ENCODE data around the gene SYPL2. TPM values are rescaled to one million over a fixed set of nuclear protein-coding genes. Genes with fewer than 3 reads are reported as not detected.
A peak's percentile ranks its signal among the peaks of the same experiment; 100 is the strongest.
"Not testable (repeated sequence)": the region's sequence is repeated elsewhere in the genome, so short reads cannot be mapped to it uniquely, and the experiment has no call there.

SYPL2 gene
- total RNA-seq, 1 experiment from 2014 or later = 0.37 TPM

GRCh38 chr1:109466125-109466451 is 258 bp upstream of the SYPL2 start:
- in situ Hi-C loops (cut with HindIII; ENCODE audit: low pct_unique_long_range_greater_than_20kb, low sequenced_read_pairs) = no loop called here
- no peak for DNase-seq (ENCODE audit: low read depth, low spot score)

DNA sequence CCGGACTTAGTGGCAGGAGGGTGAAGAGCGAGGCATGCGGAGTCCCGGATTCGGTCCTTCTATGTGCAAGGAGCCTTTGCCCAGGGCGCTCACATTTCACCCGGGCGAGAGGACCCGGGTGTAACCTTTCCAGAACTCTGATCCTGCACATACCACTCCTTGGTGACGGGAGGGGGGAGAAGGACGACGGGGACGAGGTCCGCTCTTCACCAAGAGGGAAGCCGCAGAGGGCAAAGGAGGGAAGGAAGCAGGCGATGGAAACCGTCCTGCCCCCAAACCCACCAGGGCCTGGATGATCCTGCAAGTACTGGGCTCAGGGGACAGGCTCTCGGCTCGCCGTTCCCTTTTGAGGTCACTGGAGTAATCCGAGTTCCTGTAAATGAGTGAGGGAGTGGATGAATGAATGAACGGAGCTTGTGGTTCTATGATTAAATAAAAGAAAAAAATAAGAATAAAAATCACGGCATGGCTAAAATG is 993 bp downstream of the SYPL2 start:
- in situ Hi-C loops (cut with HindIII; ENCODE audit: low pct_unique_long_range_greater_than_20kb, low sequenced_read_pairs) = no loop called here
- no peak for DNase-seq (ENCODE audit: low read depth, low spot score)

DNA sequence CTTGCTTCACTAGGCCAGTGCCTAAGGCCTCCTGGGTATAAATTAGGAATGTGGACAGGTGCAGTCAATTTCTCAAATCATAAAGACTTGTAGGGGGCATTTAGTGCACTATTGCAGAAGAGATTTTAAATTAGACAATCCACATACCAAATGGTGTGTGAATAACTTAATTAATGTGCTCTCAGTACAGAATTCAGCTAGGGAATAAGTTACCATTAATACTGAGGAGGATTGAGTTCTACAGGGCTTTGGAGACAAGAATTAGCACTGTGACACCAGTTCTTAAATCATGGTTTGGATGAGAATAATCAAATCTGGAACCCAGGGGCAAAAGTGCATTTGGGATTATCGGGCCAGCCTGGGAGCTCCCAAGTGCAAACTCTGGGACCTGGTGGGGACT is 1.7 kb downstream of the SYPL2 start:
- DNase-seq (ENCODE audit: low read depth, low spot score) = no peak
- in situ Hi-C loops (cut with HindIII; ENCODE audit: low pct_unique_long_range_greater_than_20kb, low sequenced_read_pairs) = no loop called here

DNA sequence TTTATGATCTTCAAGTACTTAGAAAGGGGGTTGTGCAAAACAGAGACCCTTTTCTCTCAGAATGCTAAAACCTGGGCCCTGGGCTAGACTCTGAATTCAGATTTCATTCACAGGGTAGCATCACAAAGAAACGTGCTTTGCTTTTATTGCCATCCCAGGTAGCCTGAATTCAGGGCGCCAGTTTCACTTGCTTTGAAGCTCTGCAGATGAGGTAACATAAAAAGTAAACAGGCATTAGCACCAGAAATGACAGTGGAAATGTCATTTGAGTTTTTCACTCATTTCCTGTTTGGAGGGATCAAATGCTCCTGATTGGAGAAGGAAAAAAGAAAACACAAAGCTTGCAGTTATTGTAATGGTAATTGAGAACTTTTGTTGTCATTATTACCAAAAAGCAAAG is 2.6 kb downstream of the SYPL2 start:
- in situ Hi-C loops (cut with HindIII; ENCODE audit: low pct_unique_long_range_greater_than_20kb, low sequenced_read_pairs) = no loop called here
- DNase-seq (ENCODE audit: low read depth, low spot score) = no peak

DNA sequence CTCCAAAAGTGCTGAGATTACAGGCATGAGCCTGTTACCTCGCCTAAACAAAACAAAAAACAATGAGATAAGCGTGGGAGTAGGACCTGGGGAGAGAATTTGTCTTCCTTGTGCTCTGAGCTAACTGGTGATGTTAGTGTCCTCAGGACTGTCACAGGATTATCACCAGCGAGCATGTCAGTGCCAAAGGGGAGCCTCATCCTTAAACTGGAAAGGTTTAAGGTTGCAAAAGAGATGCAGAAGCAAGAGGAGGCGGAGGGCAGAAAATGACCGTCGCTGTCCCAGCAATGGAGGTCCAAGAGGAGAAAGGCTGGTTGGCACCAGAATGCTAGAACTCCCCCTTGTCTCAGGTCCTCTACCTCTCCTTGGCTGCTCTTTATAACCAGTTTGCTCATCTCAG is 3.9 kb downstream of the SYPL2 start:
- in situ Hi-C loops (cut with HindIII; ENCODE audit: low pct_unique_long_range_greater_than_20kb, low sequenced_read_pairs) = no loop called here
- no peak for DNase-seq (ENCODE audit: low read depth, low spot score)

- no peak for DNase-seq (ENCODE audit: low read depth, low spot score)
- in situ Hi-C loops (cut with HindIII; ENCODE audit: low pct_unique_long_range_greater_than_20kb, low sequenced_read_pairs) = no loop called here
Measured at GRCh38 chr1:109472779-109473178, 6.4 kb downstream of the SYPL2 start.

DNA sequence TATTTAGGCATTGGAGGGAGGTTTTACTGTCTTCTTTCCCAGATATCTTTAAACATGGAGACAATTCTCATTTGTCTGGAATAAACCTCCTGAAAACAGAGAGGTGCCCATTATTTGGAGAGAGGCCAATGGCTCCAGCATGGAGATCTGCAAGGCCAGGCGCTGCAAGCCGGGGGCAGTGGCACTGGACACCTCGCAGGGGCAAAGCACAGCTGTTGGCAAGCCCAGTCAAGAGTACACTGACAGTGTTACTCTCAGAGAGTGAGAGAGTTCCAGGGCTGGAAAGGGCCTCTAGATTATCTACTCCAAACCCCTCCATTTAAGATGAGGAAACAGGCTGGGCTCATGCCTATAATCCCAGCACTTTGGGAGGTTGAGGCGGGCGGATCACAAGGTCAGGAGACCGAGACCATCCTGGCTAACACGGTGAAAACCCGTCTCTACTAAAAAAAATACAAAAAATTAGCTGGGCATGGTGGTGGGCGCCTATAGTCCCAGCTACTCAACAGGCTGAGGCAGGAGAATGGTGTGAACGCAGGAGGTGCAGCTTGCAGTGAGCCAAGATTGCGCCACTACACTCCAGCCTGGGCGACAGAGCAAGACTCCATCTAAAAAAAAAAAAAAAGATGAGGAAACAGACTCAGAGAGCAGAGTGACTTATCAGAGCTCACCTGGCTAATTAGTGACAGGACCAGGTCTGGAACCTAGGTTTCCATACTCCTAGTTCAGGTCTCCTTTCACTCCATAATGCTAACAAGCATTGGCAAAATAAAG is 7.1 kb downstream of the SYPL2 start:
- DNase-seq (ENCODE audit: low read depth, low spot score); in situ Hi-C loops (cut with HindIII; ENCODE audit: low pct_unique_long_range_greater_than_20kb, low sequenced_read_pairs): not testable (repeated sequence)

GRCh38 chr1:109474697-109475096 is 8.4 kb downstream of the SYPL2 start:
- in situ Hi-C loops (cut with HindIII; ENCODE audit: low pct_unique_long_range_greater_than_20kb, low sequenced_read_pairs) = no loop called here
- no peak for DNase-seq (ENCODE audit: low read depth, low spot score)

DNA sequence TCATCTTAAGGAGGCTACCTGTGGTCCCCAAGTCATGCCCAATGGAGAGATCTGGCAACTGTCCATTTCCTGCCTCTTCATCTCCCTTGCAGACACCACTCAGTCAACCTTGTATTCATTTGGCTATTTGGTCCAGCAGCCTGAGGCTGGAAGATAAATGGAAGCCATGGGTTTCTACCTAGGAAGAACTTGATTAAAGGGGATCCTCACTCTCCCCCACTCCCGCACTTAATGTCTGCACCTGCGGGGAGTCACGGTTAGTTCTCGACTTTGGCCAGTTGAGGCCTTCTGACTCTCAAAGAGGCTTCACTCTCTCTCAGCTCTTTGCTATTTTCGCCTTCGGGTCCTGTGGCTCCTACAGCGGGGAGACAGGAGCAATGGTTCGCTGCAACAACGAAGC is 8.9 kb downstream of the SYPL2 start:
- DNase-seq (ENCODE audit: low read depth, low spot score) = no peak
- in situ Hi-C loops (cut with HindIII; ENCODE audit: low pct_unique_long_range_greater_than_20kb, low sequenced_read_pairs) = no loop called here

DNA sequence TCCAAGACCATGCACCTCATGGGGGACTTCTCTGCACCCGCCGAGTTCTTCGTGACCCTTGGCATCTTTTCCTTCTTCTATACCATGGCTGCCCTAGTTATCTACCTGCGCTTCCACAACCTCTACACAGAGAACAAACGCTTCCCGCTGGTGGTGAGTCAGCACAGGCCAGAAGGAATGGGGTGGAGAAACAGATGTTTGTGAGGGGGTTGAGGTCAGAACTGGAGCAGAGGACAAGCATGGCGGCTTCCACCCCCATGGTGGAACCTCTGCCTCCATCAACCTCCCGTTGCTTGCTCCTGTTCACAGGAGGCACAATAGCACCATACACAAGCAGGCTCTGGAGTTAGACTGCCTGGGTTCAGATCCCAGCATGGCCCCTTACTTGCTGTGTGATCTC is 10.5 kb downstream of the SYPL2 start:
- no peak for DNase-seq (ENCODE audit: low read depth, low spot score)
- in situ Hi-C loops (cut with HindIII; ENCODE audit: low pct_unique_long_range_greater_than_20kb, low sequenced_read_pairs) = no loop called here

DNA sequence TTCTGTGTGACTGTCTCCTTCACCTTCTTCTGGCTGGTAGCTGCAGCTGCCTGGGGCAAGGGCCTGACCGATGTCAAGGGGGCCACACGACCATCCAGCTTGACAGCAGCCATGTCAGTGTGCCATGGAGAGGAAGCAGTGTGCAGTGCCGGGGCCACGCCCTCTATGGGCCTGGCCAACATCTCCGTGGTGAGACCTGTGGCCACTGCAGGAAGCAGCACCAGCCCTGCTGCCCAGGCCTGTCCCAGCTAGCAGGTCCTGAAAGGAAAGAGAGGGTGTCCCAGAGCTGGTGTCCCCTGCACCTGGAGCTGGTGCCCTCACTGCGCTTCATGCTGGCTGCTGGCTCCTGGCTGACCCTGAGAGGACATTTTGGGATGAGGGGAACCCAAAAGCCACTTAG is 11.5 kb downstream of the SYPL2 start:
- in situ Hi-C loops (cut with HindIII; ENCODE audit: low pct_unique_long_range_greater_than_20kb, low sequenced_read_pairs) = no loop called here
- peak; percentile 35 for DNase-seq (ENCODE audit: low read depth, low spot score)

DNA sequence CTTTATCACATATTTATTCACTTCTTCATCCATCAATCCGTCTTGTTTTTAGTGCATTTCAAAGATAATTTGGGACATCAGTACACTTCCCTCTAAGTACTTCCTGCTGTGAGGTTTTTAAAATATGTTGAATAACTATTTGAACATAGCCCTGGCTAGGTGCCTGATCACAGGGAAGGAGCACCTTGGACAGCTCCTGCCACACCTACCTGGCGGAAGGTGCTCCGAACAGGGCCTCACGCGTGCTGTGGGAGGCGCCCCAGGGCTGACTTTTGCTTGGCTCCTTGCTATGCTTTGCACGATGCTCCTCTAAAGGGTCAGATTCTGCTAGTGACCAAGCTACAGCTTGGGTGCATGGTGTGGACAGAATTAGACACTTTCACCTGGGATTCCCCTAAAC is 12.5 kb downstream of the SYPL2 start:
- in situ Hi-C loops (cut with HindIII; ENCODE audit: low pct_unique_long_range_greater_than_20kb, low sequenced_read_pairs) = no loop called here
- DNase-seq (ENCODE audit: low read depth, low spot score) = no peak

DNA sequence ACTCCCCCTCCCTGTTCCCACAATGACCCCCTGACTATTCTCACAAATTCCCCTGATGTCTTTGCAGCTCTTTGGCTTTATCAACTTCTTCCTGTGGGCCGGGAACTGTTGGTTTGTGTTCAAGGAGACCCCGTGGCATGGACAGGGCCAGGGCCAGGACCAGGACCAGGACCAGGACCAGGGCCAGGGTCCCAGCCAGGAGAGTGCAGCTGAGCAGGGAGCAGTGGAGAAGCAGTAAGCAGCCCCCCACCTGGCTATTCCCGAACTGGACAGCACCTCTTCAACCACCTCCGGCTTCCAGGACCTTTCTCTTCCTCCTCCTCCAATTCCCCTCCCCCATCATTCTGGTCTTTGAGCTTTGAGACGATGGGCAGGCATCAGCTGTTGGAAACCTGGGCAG is 13.0 kb downstream of the SYPL2 start:
- DNase-seq (ENCODE audit: low read depth, low spot score) = no peak

GRCh38 chr1:109479901-109480300 is 13.6 kb downstream of the SYPL2 start:
- in situ Hi-C loops (cut with HindIII; ENCODE audit: low pct_unique_long_range_greater_than_20kb, low sequenced_read_pairs) = no loop called here
- DNase-seq (ENCODE audit: low read depth, low spot score) = no peak

More for the DNA sequence above, 13.0 kb downstream of the SYPL2 start:
- in situ Hi-C loops (cut with HindIII; ENCODE audit: low pct_unique_long_range_greater_than_20kb, low sequenced_read_pairs) = no loop called here

DNA sequence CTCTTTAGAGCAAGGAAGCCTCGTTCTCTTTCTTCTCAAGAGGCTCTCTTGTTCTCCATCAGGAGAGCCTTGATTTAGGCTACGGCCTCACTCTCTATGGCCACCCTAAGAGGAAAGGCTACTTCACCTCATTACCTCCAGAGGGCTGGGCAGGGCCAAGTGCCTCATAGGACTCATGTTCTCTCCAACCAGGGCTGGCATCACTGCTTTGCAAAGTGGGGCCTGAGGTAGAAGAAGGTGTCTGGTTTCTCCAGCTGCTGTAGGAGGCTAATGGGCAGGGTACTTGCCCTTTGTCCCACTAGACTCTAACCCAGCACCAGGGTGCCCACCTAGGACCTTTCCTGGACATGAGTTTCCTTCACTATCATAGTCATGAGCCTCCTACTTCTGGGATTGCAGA is 15.3 kb downstream of the SYPL2 start:
- in situ Hi-C loops (cut with HindIII; ENCODE audit: low pct_unique_long_range_greater_than_20kb, low sequenced_read_pairs) = no loop called here
- no peak for DNase-seq (ENCODE audit: low read depth, low spot score)

DNA sequence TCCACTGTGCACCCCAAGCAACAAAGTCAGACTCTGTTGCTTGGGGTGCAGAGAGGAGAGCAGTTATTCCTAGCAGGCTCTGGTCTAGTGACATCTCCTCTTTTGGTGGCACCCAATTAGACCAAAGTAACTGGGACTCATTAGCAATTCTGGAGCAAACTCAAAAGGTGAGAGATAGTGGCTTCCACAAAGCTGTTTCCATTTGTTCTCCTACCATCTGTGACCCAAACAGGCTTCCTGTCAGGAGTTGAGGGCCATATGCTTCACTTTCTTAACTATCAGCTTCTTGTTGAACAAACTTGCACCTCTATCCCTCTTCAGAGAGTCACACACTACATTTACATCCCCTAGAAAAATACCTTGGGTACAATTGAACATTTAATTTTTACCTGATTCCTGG is 15.9 kb downstream of the SYPL2 start:
- in situ Hi-C loops (cut with HindIII; ENCODE audit: low pct_unique_long_range_greater_than_20kb, low sequenced_read_pairs) = no loop called here

GRCh38 chr1:109482791-109483671 is 16.7 kb downstream of the SYPL2 start:
- in situ Hi-C loops (cut with HindIII; ENCODE audit: low pct_unique_long_range_greater_than_20kb, low sequenced_read_pairs) = no loop called here
- peak; percentile 11 for DNase-seq (ENCODE audit: low read depth, low spot score)

More for the DNA sequence above, 15.9 kb downstream of the SYPL2 start:
- DNase-seq (ENCODE audit: low read depth, low spot score) = no peak

DNA sequence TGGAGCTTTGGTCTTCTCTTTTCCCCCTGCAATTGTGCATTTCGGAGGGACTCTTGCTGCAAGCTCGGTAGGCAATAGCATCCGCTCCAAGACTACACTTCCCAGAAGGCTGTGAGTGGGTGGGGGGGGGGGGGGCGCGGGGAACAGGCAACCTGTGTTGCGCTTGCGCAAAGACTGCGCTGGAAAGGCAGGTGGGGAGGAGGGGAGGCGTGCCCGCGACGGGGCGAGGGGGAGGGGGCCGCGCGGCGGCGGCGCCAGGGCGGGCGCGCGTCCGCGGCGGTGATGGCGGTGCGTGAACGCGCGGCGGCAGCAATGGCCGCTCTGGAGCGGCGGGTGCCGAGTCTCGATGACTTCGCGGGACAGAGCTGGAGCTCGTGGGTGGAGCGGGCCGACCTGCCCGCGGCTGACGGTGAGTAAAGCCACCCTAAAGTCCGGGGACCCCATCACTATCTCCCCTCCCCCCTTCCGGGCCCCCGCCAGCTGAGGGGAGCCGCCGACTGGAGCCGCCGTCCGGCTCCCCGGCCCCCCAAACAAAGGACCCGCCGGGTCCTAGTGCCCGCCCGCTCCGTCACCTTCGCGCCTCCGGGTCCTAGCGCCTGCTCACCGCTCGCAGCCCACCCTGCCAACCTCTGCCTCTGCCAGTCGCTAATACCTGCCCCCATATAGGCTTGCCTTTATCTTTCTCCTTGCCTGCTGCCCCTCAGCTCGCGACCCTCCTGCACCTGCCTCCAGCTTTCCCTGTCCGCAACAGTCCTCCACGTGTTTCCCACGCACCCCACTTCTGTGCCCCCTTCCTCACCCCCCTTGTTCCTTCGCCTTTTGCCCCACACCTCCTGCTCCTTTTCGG is 17.5 kb downstream of the SYPL2 start, which contains the start of gene ATXN7L2:
Gene ATXN7L2 (plus strand): TSS at position 234 of the 847 bp plus-strand sequence. CDS start 49 bp downstream, at position 283.
- in situ Hi-C loops (cut with HindIII; ENCODE audit: low pct_unique_long_range_greater_than_20kb, low sequenced_read_pairs) = no loop called here
- peak; percentile 89 for DNase-seq (ENCODE audit: low read depth, low spot score)

All from SK-MEL-5 (cell line).